IgD-negative memory B cell (primary cell): Measurements from ENCODE around the gene BAIAP2. TPM values are rescaled to one million over a fixed set of nuclear protein-coding genes. Genes with fewer than 3 reads are reported as not detected.

Source experiments
- H3K27ac Mint-ChIP-seq, 3 donors: one replicate each; pipeline ENCODE4 v1.8.0; 2020 to 2022; ENCODE audit warnings: mild to moderate bottlenecking in 3 of 3, mixed read lengths in 3 of 3, moderate library complexity in 1 of 3
- H3K27me3 Mint-ChIP-seq: one replicate; pipeline ENCODE4 v1.8.0; 2021; ENCODE audit warnings: mixed read lengths
- H3K36me3 Mint-ChIP-seq: one replicate; pipeline ENCODE4 v1.8.0; 2020; ENCODE audit warnings: mild to moderate bottlenecking, mixed read lengths
- H3K4me1 Mint-ChIP-seq, 3 donors: one replicate each; pipeline ENCODE4 v1.8.0; 2020 to 2022; ENCODE audit warnings: mixed read lengths in 3 of 3, mild to moderate bottlenecking in 1 of 3
- H3K4me3 Mint-ChIP-seq, 4 donors: one replicate each; pipeline ENCODE4 v1.8.0; 2020 to 2022; ENCODE audit warnings: mild to moderate bottlenecking in 4 of 4, mixed read lengths in 4 of 4, moderate library complexity in 3 of 4
- H3K9me3 Mint-ChIP-seq, 3 donors: one replicate each; pipeline ENCODE4 v1.8.0; 2020 to 2021; ENCODE audit warnings: mixed read lengths in 3 of 3, mild to moderate bottlenecking in 1 of 3
- polyA plus RNA-seq: library from polyadenylated mRNA; unstranded; fragments of 300-500 nt; fragmentation: Illumina TruSeq; gene quantifications from one replicate; pipeline ENCODE4 v1.2.3, GENCODE V29; 2021

Gene BAIAP2
- polyA plus RNA-seq, 1 donor from 2014 or later: 0.48 TPM

GRCh38 chr17:81056312-81056711, 21.4 kb downstream of the BAIAP2 start:
- H3K9me3 Mint-ChIP-seq: no peaks in the 10 kb centered on the region
- peaks cover 0 to 2% (median 0%) of the 10 kb centered on the region in 3 donors for H3K4me1 Mint-ChIP-seq
- no peak overlapping the region for H3K27ac Mint-ChIP-seq
- peaks cover 1% of the 10 kb centered on the region for H3K36me3 Mint-ChIP-seq
- H3K4me3 Mint-ChIP-seq: no peak overlapping the region
- peaks cover 4% of the 10 kb centered on the region for H3K27me3 Mint-ChIP-seq

- Mint-ChIP-seq H3K4me3 (no peak overlapping the region), H3K27ac (no peak overlapping the region), H3K4me1 (peaks cover 0 to 2% (median 0%) of the 10 kb centered on the region in 3 donors), H3K36me3 (peaks cover 1% of the 10 kb centered on the region), H3K9me3 (no peaks in the 10 kb centered on the region), H3K27me3 (peaks cover 2% of the 10 kb centered on the region)
Observed at GRCh38 chr17:81057079-81057730, 22.3 kb downstream of the BAIAP2 start.

- Mint-ChIP-seq H3K27me3 (peaks cover 1% of the 10 kb centered on the region), H3K9me3 (no peaks in the 10 kb centered on the region), H3K27ac (no peak overlapping the region), H3K4me3 (no peak overlapping the region), H3K36me3 (peaks cover 1% of the 10 kb centered on the region), H3K4me1 (peaks cover 0 to 2% (median 0%) of the 10 kb centered on the region in 3 donors)
Observed at GRCh38 chr17:81057777-81058176, 22.8 kb downstream of the BAIAP2 start.

GRCh38 chr17:81058263-81058871, 23.4 kb downstream of the BAIAP2 start:
- peaks cover 0 to 2% (median 0%) of the 10 kb centered on the region in 3 donors for H3K4me1 Mint-ChIP-seq
- H3K27ac Mint-ChIP-seq: no peak overlapping the region
- H3K36me3 Mint-ChIP-seq: peaks cover 1% of the 10 kb centered on the region
- no peak overlapping the region for H3K4me3 Mint-ChIP-seq
- no peaks in the 10 kb centered on the region for H3K27me3 Mint-ChIP-seq
- no peaks in the 10 kb centered on the region for H3K9me3 Mint-ChIP-seq

- no peaks in the 10 kb centered on the region for H3K27me3 Mint-ChIP-seq
- no peaks in the 10 kb centered on the region for H3K9me3 Mint-ChIP-seq
- H3K36me3 Mint-ChIP-seq: peaks cover 1% of the 10 kb centered on the region
- H3K4me3 Mint-ChIP-seq: no peak overlapping the region
- peaks cover 0 to 2% (median 0%) of the 10 kb centered on the region in 3 donors for H3K4me1 Mint-ChIP-seq
- H3K27ac Mint-ChIP-seq: no peak overlapping the region
Observed at GRCh38 chr17:81059026-81059425, 24.1 kb downstream of the BAIAP2 start.

- H3K9me3 Mint-ChIP-seq: no peaks in the 10 kb centered on the region
- peaks cover 1% of the 10 kb centered on the region for H3K36me3 Mint-ChIP-seq
- H3K4me1 Mint-ChIP-seq: peaks cover 0 to 2% (median 0%) of the 10 kb centered on the region in 3 donors
- H3K27ac Mint-ChIP-seq: no peak overlapping the region
- H3K4me3 Mint-ChIP-seq: peak overlapping the region in 1 of 4 donors; percentile 4
- no peaks in the 10 kb centered on the region for H3K27me3 Mint-ChIP-seq
Observed at GRCh38 chr17:81060416-81060815, 25.5 kb downstream of the BAIAP2 start.

GRCh38 chr17:81061027-81061735, 26.2 kb downstream of the BAIAP2 start:
- no peaks in the 10 kb centered on the region for H3K9me3 Mint-ChIP-seq

GRCh38 chr17:81062014-81062780, 27.2 kb downstream of the BAIAP2 start:
- Mint-ChIP-seq H3K4me3 (no peak overlapping the region), H3K9me3 (no peaks in the 10 kb centered on the region), H3K27ac (no peak overlapping the region), H3K36me3 (peaks cover 1% of the 10 kb centered on the region), H3K27me3 (no peaks in the 10 kb centered on the region), H3K4me1 (peaks cover 0 to 2% (median 0%) of the 10 kb centered on the region in 3 donors)

More at GRCh38 chr17:81061027-81061735, 26.2 kb downstream of the BAIAP2 start:
- H3K27ac Mint-ChIP-seq: no peak overlapping the region
- H3K27me3 Mint-ChIP-seq: no peaks in the 10 kb centered on the region
- H3K36me3 Mint-ChIP-seq: peaks cover 1% of the 10 kb centered on the region
- H3K4me1 Mint-ChIP-seq: peaks cover 0 to 2% (median 0%) of the 10 kb centered on the region in 3 donors
- no peak overlapping the region for H3K4me3 Mint-ChIP-seq

- H3K4me1 Mint-ChIP-seq: peaks cover 0 to 2% (median 0%) of the 10 kb centered on the region in 3 donors
- H3K9me3 Mint-ChIP-seq: no peaks in the 10 kb centered on the region
- no peak overlapping the region for H3K4me3 Mint-ChIP-seq
- H3K27ac Mint-ChIP-seq: no peak overlapping the region
- peaks cover 1% of the 10 kb centered on the region for H3K27me3 Mint-ChIP-seq
- H3K36me3 Mint-ChIP-seq: peaks cover 1% of the 10 kb centered on the region
Observed at GRCh38 chr17:81063106-81064093, 28.4 kb downstream of the BAIAP2 start.

- H3K4me1 Mint-ChIP-seq: peaks cover 0 to 2% (median 0%) of the 10 kb centered on the region in 3 donors
Observed at GRCh38 chr17:81064678-81065475, 29.9 kb downstream of the BAIAP2 start.

GRCh38 chr17:81065500-81065899, 30.5 kb downstream of the BAIAP2 start:
- Mint-ChIP-seq H3K4me1 (no peaks in the 10 kb centered on the region), H3K27me3 (peaks cover 7% of the 10 kb centered on the region), H3K9me3 (no peaks in the 10 kb centered on the region), H3K27ac (no peak overlapping the region), H3K4me3 (no peak overlapping the region), H3K36me3 (no peaks in the 10 kb centered on the region)

More at GRCh38 chr17:81064678-81065475, 29.9 kb downstream of the BAIAP2 start:
- H3K27ac Mint-ChIP-seq: no peak overlapping the region
- no peak overlapping the region for H3K4me3 Mint-ChIP-seq
- no peaks in the 10 kb centered on the region for H3K9me3 Mint-ChIP-seq
- H3K27me3 Mint-ChIP-seq: peaks cover 3% of the 10 kb centered on the region
- peaks cover 1% of the 10 kb centered on the region for H3K36me3 Mint-ChIP-seq

- no peaks in the 10 kb centered on the region for H3K4me1 Mint-ChIP-seq
- no peak overlapping the region for H3K27ac Mint-ChIP-seq
- no peak overlapping the region for H3K4me3 Mint-ChIP-seq
- H3K9me3 Mint-ChIP-seq: no peaks in the 10 kb centered on the region
- H3K27me3 Mint-ChIP-seq: peaks cover 7% of the 10 kb centered on the region
- no peaks in the 10 kb centered on the region for H3K36me3 Mint-ChIP-seq
Observed at GRCh38 chr17:81066072-81066471, 31.1 kb downstream of the BAIAP2 start.

GRCh38 chr17:81066771-81067315, 31.9 kb downstream of the BAIAP2 start:
- Mint-ChIP-seq H3K9me3 (no peaks in the 10 kb centered on the region), H3K4me3 (no peak overlapping the region), H3K36me3 (no peaks in the 10 kb centered on the region), H3K27me3 (peaks cover 7% of the 10 kb centered on the region), H3K4me1 (no peaks in the 10 kb centered on the region), H3K27ac (no peak overlapping the region)
